Transverse colon (tissue), 4 donors: ENCODE results near the gene LMOD3. TPM values are rescaled to one million over a fixed set of nuclear protein-coding genes. Genes with fewer than 3 reads are reported as not detected.

Experiments
- DNase-seq: peaks from one replicate; pipeline ENCODE4 v3.0.0-alpha.2; 2019
- H3K27ac ChIP-seq, 4 donors: fragments of 200-600 bp; sonication (generic); 2 replicates each; pipeline ENCODE4 v1.5.1; 2016 to 2018; ENCODE audit warnings: inconsistent platforms in 4 of 4
- H3K27me3 ChIP-seq: fragments of 200-600 bp; sonication (generic); 2 replicates; pipeline ENCODE4 v1.5.1; 2017; ENCODE audit warnings: inconsistent platforms
- H3K36me3 ChIP-seq, 4 donors: fragments of 200-600 bp; sonication (generic); 2 replicates each; pipeline ENCODE4 v1.5.1; 2017 to 2019; ENCODE audit warnings: inconsistent platforms in 4 of 4
- H3K4me1 ChIP-seq, 4 donors: fragments of 200-600 bp; sonication (generic); 2 replicates each; pipeline ENCODE4 v1.5.1; 2017 to 2020; ENCODE audit warnings: inconsistent platforms in 4 of 4
- H3K4me3 ChIP-seq, 4 donors: fragments of 200-600 bp; sonication (generic); 1 replicate in 1 of 4; 2 replicates in 3 of 4; pipeline versions ENCODE4 v1.5.1 to v1.6.1; 2017 to 2019; ENCODE audit warnings: inconsistent platforms in 4 of 4
- H3K9me3 ChIP-seq, 2 donors: fragments of 200-600 bp; sonication (generic); 2 replicates each; pipeline ENCODE4 v1.5.1; 2017 to 2019; ENCODE audit warnings: inconsistent platforms in 2 of 2
- EP300 ChIP-seq: sonication (generic); formaldehyde crosslinking; IDR thresholded peaks from one replicate; pipeline ENCODE4 v1.6.1; 2017; ENCODE audit warnings: antibody characterized with exemption, low read depth
- POLR2A ChIP-seq: fragments of 450-650 bp; IDR thresholded peaks from one replicate; pipeline ENCODE4 v1.6.1; 2016; ENCODE audit warnings: antibody characterized with exemption, mild to moderate bottlenecking, moderate library complexity
- POLR2AphosphoS5 ChIP-seq, 3 donors: sonication (generic); formaldehyde crosslinking; IDR thresholded peaks; one replicate each; pipeline ENCODE4 v1.6.1; 2016; ENCODE audit warnings: antibody characterized with exemption in 3 of 3
- WGBS, 2 donors: methylation state at CpG; one replicate each; pipeline ENCODE4 v1.1.5; 2018; ENCODE audit warnings: low coverage in 1 of 2; 5-methylcytosine and 5-hydroxymethylcytosine counted together
- in situ Hi-C, 4 donors: fragments of 200-750 bp; cut with MboI; loops; one replicate each; pipeline versions ENCODE4 v1.15.0 to v1.15.1; 2017; ENCODE audit warnings: low sequenced_read_pairs in 3 of 4, low pct_ligation_motif_present in 1 of 4, low pct_unique_long_range_greater_than_20kb in 1 of 4
- intact Hi-C: fragments of 100-400 bp; cut with DNase I; formaldehyde crosslinking; loops from one replicate; pipeline ENCODE4 v1.15.1; 2023; ENCODE audit warnings: low total_unique reads
- total RNA-seq, 4 donors: library from RNA; depleted of rRNA; stranded (reverse); fragments of >200 nt; gene quantifications; one replicate each; pipeline ENCODE4 v1.1.0, GENCODE V29; 2016
- TF ChIP-seq, protein P1 (sequence below), 5 experiments: fragments of 200-600 bp in 3 of 5; fragments of 450-650 bp in 2 of 5; sonication (generic) in 3 of 5; IDR thresholded peaks; 1 replicate in 2 of 5; 2 replicates in 3 of 5; pipeline ENCODE4 v1.5.1; 2016 to 2017; ENCODE audit warnings: antibody characterized with exemption in 5 of 5, inconsistent platforms in 3 of 5, mild to moderate bottlenecking in 2 of 5, moderate library complexity in 1 of 5

Gene LMOD3
- total RNA-seq, 4 donors from 2014 or later: 0.27 TPM; not detected in 3

- TF ChIP-seq, protein P1, sequence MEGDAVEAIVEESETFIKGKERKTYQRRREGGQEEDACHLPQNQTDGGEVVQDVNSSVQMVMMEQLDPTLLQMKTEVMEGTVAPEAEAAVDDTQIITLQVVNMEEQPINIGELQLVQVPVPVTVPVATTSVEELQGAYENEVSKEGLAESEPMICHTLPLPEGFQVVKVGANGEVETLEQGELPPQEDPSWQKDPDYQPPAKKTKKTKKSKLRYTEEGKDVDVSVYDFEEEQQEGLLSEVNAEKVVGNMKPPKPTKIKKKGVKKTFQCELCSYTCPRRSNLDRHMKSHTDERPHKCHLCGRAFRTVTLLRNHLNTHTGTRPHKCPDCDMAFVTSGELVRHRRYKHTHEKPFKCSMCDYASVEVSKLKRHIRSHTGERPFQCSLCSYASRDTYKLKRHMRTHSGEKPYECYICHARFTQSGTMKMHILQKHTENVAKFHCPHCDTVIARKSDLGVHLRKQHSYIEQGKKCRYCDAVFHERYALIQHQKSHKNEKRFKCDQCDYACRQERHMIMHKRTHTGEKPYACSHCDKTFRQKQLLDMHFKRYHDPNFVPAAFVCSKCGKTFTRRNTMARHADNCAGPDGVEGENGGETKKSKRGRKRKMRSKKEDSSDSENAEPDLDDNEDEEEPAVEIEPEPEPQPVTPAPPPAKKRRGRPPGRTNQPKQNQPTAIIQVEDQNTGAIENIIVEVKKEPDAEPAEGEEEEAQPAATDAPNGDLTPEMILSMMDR (IDR thresholded peaks at IDR 0.05): peak; percentile 77 to 96 (median 93)
- TF ChIP-seq POLR2A: no peak
- H3K4me1 ChIP-seq: peaks cover 0 to 3% (median 0%) of the 10 kb centered on the region in 4 donors
- H3K36me3 ChIP-seq: no peaks in the 10 kb centered on the region
- H3K9me3 ChIP-seq: no peaks in the 10 kb centered on the region
- in situ Hi-C loops (no loop called here), intact Hi-C loops (no loop called here)
- no peak overlapping the region for H3K4me3 ChIP-seq
- 0% methylated on average over 1 of the region's 1 CpG for WGBS, 2 donors
- no peak overlapping the region for H3K27ac ChIP-seq
- peak; percentile 86 for DNase-seq
- H3K27me3 ChIP-seq: no peaks in the 10 kb centered on the region
Observed at GRCh38 chr3:69120879-69121464, 1.4 kb downstream of the LMOD3 start.

DNA sequence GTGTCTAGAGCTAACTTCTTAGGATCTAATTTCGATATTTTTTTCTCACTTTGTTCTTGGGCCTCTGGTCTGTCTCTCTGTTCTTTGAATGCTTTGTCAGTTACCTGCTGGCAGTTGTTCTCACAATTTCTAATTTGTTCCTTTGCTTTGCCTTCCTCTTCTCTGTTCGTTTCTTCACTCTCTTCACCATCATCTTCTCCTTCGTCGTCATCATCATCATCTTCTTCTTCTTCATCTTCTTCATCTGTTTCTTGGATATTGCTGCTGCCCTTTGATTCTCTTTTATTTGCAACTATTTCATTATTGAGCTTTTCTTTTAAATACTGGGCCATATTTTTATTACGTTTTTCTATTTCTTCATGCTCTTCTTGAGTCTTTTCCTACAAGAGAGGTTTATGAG, 2.7 kb downstream of the LMOD3 start:
- DNase-seq: no peak
- 92 to 93% methylated on average over 4 to 5 of the region's 5 CpGs for WGBS, 2 donors
- peaks cover 0 to 3% (median 0%) of the 10 kb centered on the region in 4 donors for H3K4me1 ChIP-seq
- no peaks in the 10 kb centered on the region for H3K9me3 ChIP-seq
- TF ChIP-seq EP300: no peak
- TF ChIP-seq POLR2A: no peak
- TF ChIP-seq POLR2AphosphoS5 (IDR thresholded peaks at IDR 0.05): no peak
- TF ChIP-seq, protein P1 (IDR thresholded peaks at IDR 0.05): no peak
- no peak overlapping the region for H3K4me3 ChIP-seq
- in situ Hi-C loops: no loop called here
- no peaks in the 10 kb centered on the region for H3K36me3 ChIP-seq
- H3K27me3 ChIP-seq: no peaks in the 10 kb centered on the region
- intact Hi-C loops: no loop called here
- no peak overlapping the region for H3K27ac ChIP-seq

GRCh38 chr3:69119138-69119537, 3.3 kb downstream of the LMOD3 start:
- in situ Hi-C loops: no loop called here
- intact Hi-C loops: no loop called here
- DNase-seq: no peak
- TF ChIP-seq, protein P1 (IDR thresholded peaks at IDR 0.05): no peak
- no peak for TF ChIP-seq POLR2A
- TF ChIP-seq POLR2AphosphoS5 (IDR thresholded peaks at IDR 0.05): no peak
- no peak for TF ChIP-seq EP300
- Histone ChIP-seq H3K9me3 (no peaks in the 10 kb centered on the region), H3K36me3 (no peaks in the 10 kb centered on the region), H3K4me3 (no peak overlapping the region), H3K4me1 (peaks cover 0 to 3% (median 0%) of the 10 kb centered on the region in 4 donors), H3K27ac (no peak overlapping the region), H3K27me3 (no peaks in the 10 kb centered on the region)
- WGBS, 2 donors: 94% methylated on average over 6 of the region's 6 CpGs; no CpG with 5 or more reads in 1 of the 2 donors

GRCh38 chr3:69118555-69118954, 3.8 kb downstream of the LMOD3 start:
- Histone ChIP-seq H3K36me3 (no peaks in the 10 kb centered on the region), H3K4me1 (peaks cover 0 to 3% (median 0%) of the 10 kb centered on the region in 4 donors), H3K9me3 (no peaks in the 10 kb centered on the region), H3K27me3 (no peaks in the 10 kb centered on the region), H3K4me3 (no peak overlapping the region), H3K27ac (no peak overlapping the region)
- 93 to 97% methylated on average over 4 to 12 of the region's 12 CpGs for WGBS, 2 donors
- no peak for DNase-seq
- in situ Hi-C loops: no loop called here
- intact Hi-C loops: no loop called here
- TF ChIP-seq POLR2AphosphoS5 (IDR thresholded peaks at IDR 0.05) (no peak), EP300 (no peak), POLR2A (no peak)
- TF ChIP-seq, protein P1 (IDR thresholded peaks at IDR 0.05): no peak
